Upper lobe of left lung (tissue), 4 donors: Measurements from ENCODE around the gene AFAP1.

ENCODE experiments used
- CTCF ChIP-seq, 6 experiments: fragments of 450-650 bp in 4 of 6; fragments of 200-600 bp in 2 of 6; sonication (generic) in 2 of 6; IDR thresholded peaks; one replicate each; pipeline ENCODE4 v1.5.1; 2016 to 2019; ENCODE audit warnings: antibody characterized with exemption in 6 of 6
- EP300 ChIP-seq, 4 donors: sonication (generic); formaldehyde crosslinking; IDR thresholded peaks; one replicate each; pipeline ENCODE4 v1.5.1; 2017; ENCODE audit warnings: antibody characterized with exemption in 4 of 4, control low read depth in 2 of 4
- POLR2A ChIP-seq, 4 donors: fragments of 450-650 bp; IDR thresholded peaks; one replicate each; pipeline ENCODE4 v1.5.1; 2016 to 2017; ENCODE audit warnings: antibody characterized with exemption in 4 of 4, mild to moderate bottlenecking in 2 of 4

- TF ChIP-seq EP300 (IDR thresholded peaks at IDR 0.05), result no peak
- TF ChIP-seq CTCF (IDR thresholded peaks at IDR 0.05), result no peak
- no peak for TF ChIP-seq POLR2A (IDR thresholded peaks at IDR 0.05)
Measured at GRCh38 chr4:7901311-7901885, 38.3 kb downstream of the AFAP1 start.
